ENCODE measurements around the gene ALK. TPM values are rescaled to one million over a fixed set of nuclear protein-coding genes. Genes with fewer than 3 reads are reported as not detected.
A peak's percentile ranks its signal among the peaks of the same experiment; 100 is the strongest.
"Not testable (repeated sequence)": the region's sequence is repeated elsewhere in the genome, so short reads cannot be mapped to it uniquely, and the experiment has no call there.

Gene ALK
- total RNA-seq, 8 experiments from 2014 or later: 0.49 to 8.8 (median 3.8) TPM

DNA sequence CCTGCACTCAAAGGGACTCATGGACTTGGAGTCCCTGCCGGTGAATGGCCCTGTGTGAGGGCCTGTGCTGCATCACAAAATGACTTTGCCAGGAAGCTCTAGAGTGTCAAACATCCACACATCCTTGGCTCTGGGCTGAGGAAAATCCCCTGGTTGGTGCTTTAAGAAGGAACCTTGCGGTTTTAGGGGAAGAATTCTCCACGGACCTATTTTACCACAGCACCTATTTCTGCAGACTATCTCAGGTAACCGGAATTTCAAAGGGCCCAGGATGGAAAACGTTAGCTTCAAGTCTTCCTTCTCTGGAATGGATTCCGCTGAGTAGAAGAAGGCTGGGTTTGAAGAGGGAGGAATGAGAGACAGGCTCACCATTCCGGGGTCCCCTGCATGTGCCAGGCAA, 166.2 kb downstream of the ALK start:
- Histone ChIP-seq H3K4me1 (replicated peaks in 1 of 2) (peaks cover 15 to 21% of the 10 kb centered on the region in 2 donors), H3K4me3 (no peak overlapping the region), H3K27ac (no peak overlapping the region)
- 80 to 100% (median 91%) methylated on average over 1 to 5 of the region's 7 CpGs for WGBS, 10 experiments
- in situ Hi-C loops (cut with MboI; ENCODE audit: low pct_unique_long_range_greater_than_20kb in 2 of 9, low sequenced_read_pairs in 9 of 9, unreplicated experiment in 9 of 9): no loop called here
- no peak for ATAC-seq (replicated peaks in 6 of 8)

DNA sequence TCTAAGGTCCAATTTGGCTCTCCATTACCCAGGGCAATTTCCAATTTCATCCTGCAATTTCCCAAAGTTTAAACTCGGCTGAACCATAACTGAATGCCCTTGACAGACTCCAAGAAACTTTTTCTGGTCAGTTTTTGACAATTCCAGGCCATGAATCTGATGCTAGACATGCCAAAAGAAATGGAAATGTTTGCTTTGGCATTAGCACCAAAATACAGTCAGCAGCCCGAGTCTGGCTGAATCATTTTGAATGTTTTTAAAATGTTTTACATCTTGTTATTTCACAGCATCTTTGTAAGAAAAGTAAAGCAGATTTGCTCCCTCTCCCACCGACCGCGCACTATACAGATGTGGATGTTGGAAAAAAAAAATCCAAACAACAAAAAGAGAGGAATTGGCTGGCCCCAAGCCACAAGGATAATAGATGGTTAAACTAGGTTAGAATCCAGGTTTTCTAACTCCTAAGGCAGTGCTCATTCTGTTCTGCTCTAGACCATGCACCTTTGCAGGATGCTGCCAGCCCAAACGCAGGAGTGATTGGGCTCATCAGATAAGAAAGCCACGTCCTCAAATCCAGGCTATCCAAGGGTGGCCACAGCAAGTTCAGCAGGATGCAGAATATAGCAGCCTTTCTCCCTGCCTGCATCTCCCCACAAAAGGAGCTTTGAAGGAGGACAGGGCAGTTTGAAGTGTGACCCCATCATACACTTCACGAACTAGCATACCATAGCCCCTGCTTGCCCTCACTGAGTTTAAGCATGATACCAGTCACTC, 167.5 kb downstream of the ALK start:
- Histone ChIP-seq H3K4me1 (replicated peaks in 1 of 2) (peaks cover 2 to 8% of the 10 kb centered on the region in 2 donors), H3K27ac (no peak overlapping the region), H3K4me3 (no peak overlapping the region)
- ATAC-seq (replicated peaks in 6 of 8): no peak
- in situ Hi-C loops (cut with MboI; ENCODE audit: low pct_unique_long_range_greater_than_20kb in 2 of 9, low sequenced_read_pairs in 9 of 9, unreplicated experiment in 9 of 9): no loop called here
- WGBS, 10 experiments: 25 to 93% (median 78%) methylated on average over 3 to 6 of the region's 8 CpGs; no CpG with 5 or more reads in 2 of the 10 experiments

DNA sequence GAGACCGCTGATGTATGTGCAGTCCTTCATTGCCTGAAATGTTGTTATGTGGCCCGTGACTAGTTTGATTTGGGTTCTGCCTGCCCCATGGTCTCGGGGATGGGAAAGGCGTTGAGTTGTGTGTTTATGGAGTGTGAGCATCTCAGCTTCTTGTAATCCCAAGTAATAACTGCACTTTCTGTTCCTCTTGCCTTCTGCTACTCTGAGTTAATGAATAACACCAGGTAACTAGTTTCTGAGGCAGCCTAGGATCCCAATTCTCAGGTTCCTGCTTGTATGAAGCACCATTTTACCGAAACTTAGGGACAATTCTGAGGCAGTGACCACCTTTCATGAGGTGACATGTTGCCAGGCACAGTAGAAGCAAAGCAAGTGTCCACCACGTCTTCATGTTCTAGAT, 170.0 kb downstream of the ALK start:
- no peak overlapping the region for H3K4me3 ChIP-seq
- 70 to 100% (median 92%) methylated on average over 1 to 6 of the region's 6 CpGs; no CpG with 5 or more reads in 5 of the 10 experiments for whole genome bisulfite sequencing, 10 experiments
- no peak overlapping the region for H3K27ac ChIP-seq
- in situ Hi-C loops (cut with MboI; ENCODE audit: low pct_unique_long_range_greater_than_20kb in 2 of 9, low sequenced_read_pairs in 9 of 9, unreplicated experiment in 9 of 9): no loop called here
- H3K4me1 ChIP-seq (replicated peaks in 1 of 2): no peaks in the 10 kb centered on the region
- no peak for ATAC-seq (replicated peaks in 6 of 8)

DNA sequence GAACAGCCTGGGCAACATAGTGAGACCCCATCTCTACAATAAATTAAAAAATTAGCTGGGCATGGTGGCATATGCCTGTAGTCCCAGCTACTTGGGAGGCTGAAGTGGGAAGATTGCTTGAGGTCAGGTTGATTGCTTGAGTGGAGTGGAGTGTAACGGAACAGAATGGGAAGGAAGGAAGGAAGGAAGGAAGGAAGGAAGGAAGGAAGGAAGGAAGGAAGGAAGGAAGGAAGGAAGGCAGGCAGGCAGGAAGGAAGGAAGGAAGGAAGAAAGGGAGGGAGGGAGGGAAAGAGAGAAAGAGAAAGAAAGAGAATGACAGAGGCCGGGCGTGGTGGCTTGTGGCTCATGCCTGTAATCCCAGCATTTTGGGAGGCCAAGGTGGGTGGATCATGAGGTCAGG, 170.9 kb downstream of the ALK start:
- ATAC-seq (replicated peaks in 6 of 8); H3K4me3 ChIP-seq; in situ Hi-C loops (cut with MboI; ENCODE audit: low pct_unique_long_range_greater_than_20kb in 2 of 9, low sequenced_read_pairs in 9 of 9, unreplicated experiment in 9 of 9); H3K4me1 ChIP-seq (replicated peaks in 1 of 2); H3K27ac ChIP-seq: not testable (repeated sequence)
- WGBS, 10 experiments: no CpG with 5 or more reads among the region's 3 CpGs

DNA sequence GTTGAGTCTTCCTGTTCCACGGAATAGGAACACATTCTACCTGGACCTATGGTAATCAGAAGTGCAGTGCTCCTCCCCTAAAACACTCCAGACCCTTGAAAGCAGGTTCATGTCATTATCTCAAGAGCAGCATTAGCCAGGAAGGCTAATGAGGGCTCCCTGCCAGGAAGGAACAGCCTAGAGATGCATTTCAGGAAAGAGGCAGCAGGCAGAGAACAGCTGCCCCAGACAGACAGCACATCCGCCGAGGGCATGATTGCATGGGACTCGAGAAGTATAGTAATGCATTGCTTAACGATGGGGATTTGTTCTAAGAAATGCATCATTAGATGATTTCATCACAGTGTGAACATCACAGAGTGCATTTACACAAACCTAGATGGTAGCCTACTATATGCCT, 171.5 kb downstream of the ALK start:
- Histone ChIP-seq H3K4me3 (no peak overlapping the region), H3K27ac (no peak overlapping the region), H3K4me1 (replicated peaks in 1 of 2) (no peaks in the 10 kb centered on the region)
- in situ Hi-C loops (cut with MboI; ENCODE audit: low pct_unique_long_range_greater_than_20kb in 2 of 9, low sequenced_read_pairs in 9 of 9, unreplicated experiment in 9 of 9): no loop called here
- WGBS, 10 experiments: 30 to 93% (median 74%) methylated on average over 1 to 5 of the region's 5 CpGs; no CpG with 5 or more reads in 3 of the 10 experiments
- ATAC-seq (replicated peaks in 6 of 8): peak in 3 of 8 experiments; percentile 51 to 53 (median 53)

DNA sequence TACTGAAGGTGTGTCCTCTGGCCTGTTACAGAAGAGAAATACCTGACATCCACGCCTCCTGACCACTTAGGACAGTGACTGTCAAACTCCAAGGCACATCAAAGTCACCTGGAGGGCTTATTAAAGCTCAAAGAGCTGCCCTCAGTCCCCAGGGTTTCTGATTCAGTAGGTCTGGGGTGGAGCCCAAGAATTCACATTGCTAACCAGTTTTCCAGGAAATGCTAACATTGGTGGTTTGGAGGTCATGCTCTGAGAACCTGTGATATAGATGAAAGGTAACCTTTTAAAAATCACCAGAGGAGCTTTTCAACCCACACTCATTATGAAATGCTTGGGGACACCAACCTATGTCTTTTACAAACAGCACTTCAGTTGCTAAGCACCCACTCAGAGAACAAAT, 172.3 kb downstream of the ALK start:
- Histone ChIP-seq H3K4me3 (no peak overlapping the region), H3K4me1 (replicated peaks in 1 of 2) (no peaks in the 10 kb centered on the region), H3K27ac (no peak overlapping the region)
- WGBS, 10 experiments: 57 to 100% (median 100%) methylated on average over 1 of the region's 1 CpG; no CpG with 5 or more reads in 7 of the 10 experiments
- peak in 1 of 8 experiments; percentile 3 for ATAC-seq (replicated peaks in 6 of 8)
- in situ Hi-C loops (cut with MboI; ENCODE audit: low pct_unique_long_range_greater_than_20kb in 2 of 9, low sequenced_read_pairs in 9 of 9, unreplicated experiment in 9 of 9): no loop called here

DNA sequence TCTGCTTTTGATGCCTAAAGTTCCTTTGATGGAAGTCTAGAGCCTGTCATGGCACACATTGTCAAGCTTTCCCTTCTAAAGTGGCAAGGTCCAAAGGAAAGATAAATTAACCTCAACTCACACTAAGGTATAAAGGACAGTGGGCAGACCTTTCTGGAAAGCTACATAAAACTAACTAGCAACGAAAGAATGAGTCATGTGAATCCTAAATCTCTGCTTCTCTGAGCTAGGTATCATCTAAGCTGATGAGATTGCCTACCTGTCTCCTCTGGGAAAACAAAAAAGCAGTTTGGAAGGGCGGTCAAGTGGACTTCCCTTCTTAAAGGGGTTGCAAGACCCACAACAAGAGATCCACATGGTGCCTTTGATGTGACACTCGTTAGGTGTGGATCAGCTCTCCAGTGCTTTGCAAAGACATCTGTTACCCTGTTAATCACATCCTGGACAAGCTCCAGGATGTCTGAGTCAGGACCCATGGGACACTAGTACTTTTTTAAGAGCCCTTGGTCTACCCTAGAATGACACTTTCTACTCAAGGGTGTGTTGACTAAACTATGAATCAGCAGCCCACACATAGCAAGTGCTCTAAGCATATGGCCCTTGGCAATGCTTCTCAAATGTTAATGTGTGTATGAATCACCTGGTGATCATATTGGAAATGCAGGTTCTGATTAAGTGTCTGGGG, 173.5 kb downstream of the ALK start:
- H3K4me1 ChIP-seq (replicated peaks in 1 of 2): no peaks in the 10 kb centered on the region
- 0 to 96% (median 50%) methylated on average over 1 to 3 of the region's 3 CpGs; no CpG with 5 or more reads in 1 of the 10 experiments for WGBS, 10 experiments
- H3K4me3 ChIP-seq: no peak overlapping the region
- H3K27ac ChIP-seq: no peak overlapping the region
- in situ Hi-C loops (cut with MboI; ENCODE audit: low pct_unique_long_range_greater_than_20kb in 2 of 9, low sequenced_read_pairs in 9 of 9, unreplicated experiment in 9 of 9): no loop called here
- peak; percentile 62 to 98 (median 80) for ATAC-seq (replicated peaks in 6 of 8)

DNA sequence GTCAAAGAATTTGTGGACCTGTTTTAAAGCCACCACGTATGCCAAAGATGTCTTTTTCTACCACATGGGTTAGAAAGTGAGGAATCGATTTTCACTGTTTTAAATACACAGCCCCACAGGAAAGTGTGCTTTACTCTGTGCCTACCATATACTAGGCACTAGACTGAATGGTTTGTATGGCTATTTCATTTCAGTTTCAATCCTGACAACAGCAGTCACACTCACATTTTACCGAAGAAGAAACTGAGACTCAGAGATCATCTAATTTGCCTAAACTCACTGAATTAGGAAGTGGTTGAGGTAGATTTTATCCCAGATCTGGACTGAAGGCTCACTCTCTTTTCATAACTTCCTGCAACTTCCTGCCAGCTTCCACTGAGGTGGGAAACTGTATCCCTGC, 176.4 kb downstream of the ALK start:
- Histone ChIP-seq H3K27ac (no peak overlapping the region), H3K4me3 (no peak overlapping the region), H3K4me1 (replicated peaks in 1 of 2) (no peaks in the 10 kb centered on the region)
- WGBS, 10 experiments: 31 to 100% (median 75%) methylated on average over 1 to 3 of the region's 3 CpGs; no CpG with 5 or more reads in 3 of the 10 experiments
- in situ Hi-C loops (cut with MboI; ENCODE audit: low pct_unique_long_range_greater_than_20kb in 2 of 9, low sequenced_read_pairs in 9 of 9, unreplicated experiment in 9 of 9): no loop called here
- no peak for ATAC-seq (replicated peaks in 6 of 8)

DNA sequence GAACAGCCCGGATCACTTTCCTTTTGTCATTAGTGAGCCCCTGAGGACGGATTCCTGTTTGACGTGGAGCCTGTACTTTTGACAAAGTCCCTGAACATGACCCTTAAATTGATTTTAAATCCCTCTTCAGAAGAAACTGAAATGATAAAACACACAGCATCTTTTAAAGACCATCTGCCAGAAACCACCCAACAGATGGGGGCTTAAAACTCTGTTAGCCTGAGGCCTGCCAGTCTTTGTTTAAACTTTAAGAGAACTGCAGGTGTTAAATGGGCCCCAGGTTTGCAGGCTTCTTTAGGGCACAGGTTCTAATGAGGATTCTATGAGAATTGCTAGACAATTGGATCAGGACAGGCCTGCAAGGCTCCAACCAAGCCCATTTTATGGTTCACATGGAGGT, 177.9 kb downstream of the ALK start:
- in situ Hi-C loops (cut with MboI; ENCODE audit: low pct_unique_long_range_greater_than_20kb in 2 of 9, low sequenced_read_pairs in 9 of 9, unreplicated experiment in 9 of 9): no loop called here
- no peak overlapping the region for H3K4me3 ChIP-seq
- ATAC-seq (replicated peaks in 6 of 8): no peak
- 60 to 100% (median 92%) methylated on average over 1 to 3 of the region's 3 CpGs; no CpG with 5 or more reads in 3 of the 10 experiments for WGBS, 10 experiments
- no peak overlapping the region for H3K27ac ChIP-seq
- no peaks in the 10 kb centered on the region for H3K4me1 ChIP-seq (replicated peaks in 1 of 2)

DNA sequence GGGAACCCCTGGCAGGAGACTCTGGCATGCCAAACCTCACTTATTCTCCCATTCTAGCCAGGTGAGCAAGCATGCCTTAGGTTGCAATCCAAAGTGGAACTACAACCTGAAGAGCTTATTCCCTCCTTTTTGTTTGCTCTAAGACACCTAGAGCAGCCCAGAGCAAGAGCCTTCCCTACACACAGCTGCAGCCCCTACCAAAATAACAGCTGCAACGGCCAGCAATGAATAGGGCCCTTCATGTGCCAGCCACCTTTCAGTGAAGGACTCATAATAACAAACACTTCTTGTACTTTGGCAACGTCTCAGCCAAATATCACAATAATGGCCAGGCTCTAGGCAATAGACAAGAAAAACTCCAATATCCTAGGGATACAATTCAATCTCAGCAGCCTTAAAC, 178.7 kb downstream of the ALK start:
- no peaks in the 10 kb centered on the region for H3K4me1 ChIP-seq (replicated peaks in 1 of 2)
- H3K27ac ChIP-seq: no peak overlapping the region
- in situ Hi-C loops (cut with MboI; ENCODE audit: low pct_unique_long_range_greater_than_20kb in 2 of 9, low sequenced_read_pairs in 9 of 9, unreplicated experiment in 9 of 9): no loop called here
- no peak overlapping the region for H3K4me3 ChIP-seq
- WGBS, 10 experiments: 0 to 100% (median 65%) methylated on average over 1 to 2 of the region's 2 CpGs; no CpG with 5 or more reads in 2 of the 10 experiments
- no peak for ATAC-seq (replicated peaks in 6 of 8)

DNA sequence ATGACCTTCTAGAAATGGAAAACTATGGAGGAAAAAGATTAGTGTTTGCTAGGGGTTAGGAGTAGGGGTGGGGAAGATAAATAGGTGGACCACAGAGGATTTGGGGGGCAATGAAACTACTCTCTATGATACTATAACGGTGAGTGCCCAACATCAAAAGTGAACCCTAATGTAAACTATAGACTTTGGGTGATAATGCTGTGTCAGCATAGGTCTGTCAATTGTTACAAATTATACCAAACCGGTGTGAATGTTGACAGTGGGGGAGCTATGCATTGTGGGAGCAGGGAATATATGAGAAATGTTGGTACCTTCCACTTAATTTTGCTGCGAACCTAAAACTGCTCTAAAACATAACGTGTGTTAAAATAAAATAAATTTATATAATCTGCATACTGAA, 180.3 kb downstream of the ALK start:
- no peak overlapping the region for H3K27ac ChIP-seq
- H3K4me1 ChIP-seq (replicated peaks in 1 of 2): no peaks in the 10 kb centered on the region
- ATAC-seq (replicated peaks in 6 of 8): no peak
- in situ Hi-C loops (cut with MboI; ENCODE audit: low pct_unique_long_range_greater_than_20kb in 2 of 9, low sequenced_read_pairs in 9 of 9, unreplicated experiment in 9 of 9): no loop called here
- WGBS, 10 experiments: 70 to 100% (median 96%) methylated on average over 1 to 4 of the region's 4 CpGs; no CpG with 5 or more reads in 2 of the 10 experiments
- H3K4me3 ChIP-seq: no peak overlapping the region

DNA sequence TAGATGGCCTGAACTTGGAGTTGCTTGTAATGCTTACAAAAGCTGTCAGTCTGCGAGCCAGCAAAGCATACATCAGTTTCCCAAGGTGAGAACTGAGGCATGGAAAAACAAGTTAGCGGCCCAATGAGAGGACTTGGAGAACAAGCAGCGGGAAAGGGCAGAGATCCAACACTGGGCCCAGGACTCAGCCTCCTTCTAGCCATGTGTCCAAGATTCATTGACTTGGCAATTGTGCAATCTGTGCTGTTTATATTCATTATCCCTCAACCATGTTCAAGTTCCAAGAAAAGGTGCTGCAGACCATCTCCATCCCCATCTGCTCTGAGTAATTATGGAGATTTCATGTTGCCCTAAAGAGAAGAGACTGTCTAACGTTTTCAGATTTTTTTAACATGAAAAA, 187.4 kb downstream of the ALK start:
- Histone ChIP-seq H3K4me3 (no peak overlapping the region), H3K4me1 (replicated peaks in 1 of 2) (peaks cover 6 to 8% of the 10 kb centered on the region in 2 donors), H3K27ac (no peak overlapping the region)
- in situ Hi-C loops (cut with MboI; ENCODE audit: low pct_unique_long_range_greater_than_20kb in 2 of 9, low sequenced_read_pairs in 9 of 9, unreplicated experiment in 9 of 9): no loop called here
- WGBS, 10 experiments: 0 to 100% (median 62%) methylated on average over 1 to 4 of the region's 4 CpGs; no CpG with 5 or more reads in 1 of the 10 experiments
- ATAC-seq (replicated peaks in 6 of 8): peak in 2 of 8 experiments; percentile 55 to 74

DNA sequence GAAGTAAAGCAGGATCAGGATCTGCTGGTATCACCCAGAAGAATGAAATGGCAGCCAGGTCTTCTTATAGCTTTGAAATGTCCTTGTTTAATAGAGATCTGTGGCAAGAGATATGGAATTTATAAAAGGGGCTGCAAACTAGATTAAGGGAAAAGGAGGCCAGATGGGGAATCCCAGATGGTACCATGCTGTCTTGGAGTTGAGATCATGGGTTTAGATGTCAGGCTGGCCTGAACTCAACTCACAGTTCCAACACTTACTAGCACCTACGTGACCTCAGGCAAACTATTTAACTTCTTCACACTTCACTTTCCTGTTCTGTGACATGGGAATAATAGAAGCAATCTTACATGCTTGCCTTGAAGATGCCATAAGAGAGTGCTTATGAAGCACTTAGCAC, 188.2 kb downstream of the ALK start:
- ATAC-seq (replicated peaks in 6 of 8): no peak
- 40 to 100% (median 96%) methylated on average over 1 of the region's 1 CpG; no CpG with 5 or more reads in 4 of the 10 experiments for WGBS, 10 experiments
- Histone ChIP-seq H3K4me1 (replicated peaks in 1 of 2) (peaks cover 8 to 15% of the 10 kb centered on the region in 2 donors), H3K27ac (no peak overlapping the region), H3K4me3 (no peak overlapping the region)
- in situ Hi-C loops (cut with MboI; ENCODE audit: low pct_unique_long_range_greater_than_20kb in 2 of 9, low sequenced_read_pairs in 9 of 9, unreplicated experiment in 9 of 9): no loop called here
